Astrocyte (in vitro differentiated cells and primary cell): ENCODE results near the gene CA10. TPM values are rescaled to one million over a fixed set of nuclear protein-coding genes. Genes with fewer than 3 reads are reported as not detected.

Experiments used
- DNase-seq: peaks from one replicate; pipeline ENCODE4 v3.0.0-alpha.2; 2010; ENCODE audit warnings: low read depth
- FAIRE-seq: peaks from 2 replicates; lab custom pipeline; 2011; peaks lifted over from hg19 to GRCh38; lab: Jason Lieb, UNC
- H2AFZ ChIP-seq: 2 replicates; pipeline ENCODE4 v1.6.0; 2012; ENCODE audit warnings: low read depth, low read length, inconsistent platforms
- H3K27ac ChIP-seq: 2 replicates; pipeline ENCODE4 v1.5.1; 2011; ENCODE audit warnings: low read depth, low read length, inconsistent platforms
- H3K27me3 ChIP-seq: 2 replicates; pipeline ENCODE4 v1.6.0; 2011; ENCODE audit warnings: low read length, inconsistent platforms; ENCODE audit not compliant: insufficient read depth
- H3K36me3 ChIP-seq: 2 replicates; pipeline ENCODE4 v1.5.1; 2011; ENCODE audit warnings: low read length, inconsistent platforms; ENCODE audit not compliant: insufficient read depth
- H3K4me1 ChIP-seq: 2 replicates; pipeline ENCODE4 v1.5.1; 2011; ENCODE audit warnings: low read length, inconsistent platforms; ENCODE audit not compliant: insufficient read depth
- H3K4me2 ChIP-seq: 2 replicates; pipeline ENCODE4 v1.6.0; 2012; ENCODE audit warnings: low read length, inconsistent platforms
- H3K4me3 ChIP-seq: 2 replicates; pipeline ENCODE4 v1.5.1; 2011; ENCODE audit warnings: low read depth, mild to moderate bottlenecking, low read length, inconsistent platforms; ENCODE audit not compliant: insufficient read depth
- H3K79me2 ChIP-seq: 2 replicates; pipeline ENCODE4 v1.6.0; 2012; ENCODE audit warnings: mild to moderate bottlenecking, low read length, inconsistent platforms; ENCODE audit not compliant: insufficient read depth
- H3K9ac ChIP-seq: 2 replicates; pipeline ENCODE4 v1.6.0; 2012; ENCODE audit warnings: mild to moderate bottlenecking, low read length, inconsistent platforms
- H3K9me3 ChIP-seq: 2 replicates; pipeline ENCODE4 v1.5.1; 2012; ENCODE audit warnings: low read depth, mild to moderate bottlenecking, low read length, inconsistent platforms; ENCODE audit not compliant: insufficient read depth
- H4K20me1 ChIP-seq: 2 replicates; pipeline ENCODE4 v1.6.0; 2012; ENCODE audit warnings: low read length, inconsistent platforms; ENCODE audit not compliant: insufficient read depth
- H3K27ac Mint-ChIP-seq: one replicate; pipeline ENCODE4 v1.8.0; 2021; ENCODE audit warnings: mild to moderate bottlenecking, mixed read lengths; ENCODE audit not compliant: unreplicated experiment
- H3K27me3 Mint-ChIP-seq: one replicate; pipeline ENCODE4 v1.8.0; 2021; ENCODE audit warnings: low read depth, mixed read lengths; ENCODE audit not compliant: unreplicated experiment
- H3K36me3 Mint-ChIP-seq: one replicate; pipeline ENCODE4 v1.8.0; 2021; ENCODE audit warnings: low read depth, mixed read lengths; ENCODE audit not compliant: unreplicated experiment
- H3K4me1 Mint-ChIP-seq: one replicate; pipeline ENCODE4 v1.8.0; 2021; ENCODE audit warnings: low read depth, mixed read lengths; ENCODE audit not compliant: unreplicated experiment
- H3K4me3 Mint-ChIP-seq: one replicate; pipeline ENCODE4 v1.8.0; 2021; ENCODE audit warnings: mild to moderate bottlenecking, moderate library complexity, mixed read lengths; ENCODE audit not compliant: unreplicated experiment
- H3K9me3 Mint-ChIP-seq: one replicate; pipeline ENCODE4 v1.8.0; 2021; ENCODE audit warnings: mild to moderate bottlenecking, mixed read lengths; ENCODE audit not compliant: unreplicated experiment
- EZH2 ChIP-seq: IDR thresholded peaks from 2 replicates; pipeline ENCODE4 v1.6.1; 2012; ENCODE audit warnings: mild to moderate bottlenecking, low read length, inconsistent platforms; ENCODE audit not compliant: insufficient read depth
- total RNA-seq: library from RNA; stranded (reverse); gene quantifications from 2 replicates; pipeline ENCODE4 v1.2.1, GENCODE V29; 2021
- TF ChIP-seq, protein P1 (sequence below): IDR thresholded peaks from 2 replicates; pipeline ENCODE4 v1.5.1; 2011; ENCODE audit warnings: low read depth, mild to moderate bottlenecking, inconsistent platforms, low read length, moderate library complexity; ENCODE audit not compliant: insufficient read depth

The CA10 gene
- total RNA-seq, 1 donor from 2014 or later, result 0.43 TPM

DNA sequence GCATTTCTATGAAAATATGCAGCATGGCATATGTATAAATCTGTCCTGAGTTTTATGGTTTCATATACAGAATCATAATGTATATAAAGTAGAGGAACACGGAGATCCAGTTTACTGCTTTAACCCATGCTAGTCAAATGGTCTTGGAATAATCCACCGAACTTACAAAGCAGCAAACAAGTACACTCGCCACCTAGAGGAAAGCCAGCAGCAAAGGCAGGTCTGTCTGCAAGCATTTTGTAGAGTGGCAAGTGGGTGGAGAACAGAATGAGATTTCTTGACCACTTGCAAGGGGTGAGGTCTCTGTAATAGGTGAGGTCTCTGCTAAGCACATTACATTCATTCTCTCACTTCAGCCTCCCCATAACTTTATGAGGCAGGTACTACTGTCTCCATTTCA is 308.3 kb downstream of the CA10 start:
- no peaks in the 10 kb centered on the region for H3K36me3 ChIP-seq
- H3K79me2 ChIP-seq, result no peaks in the 10 kb centered on the region
- FAIRE-seq (no peak), DNase-seq (no peak)
- no peak overlapping the region for H2AFZ ChIP-seq
- Mint-ChIP-seq H3K4me3 (no peak overlapping the region), H3K36me3 (no peaks in the 10 kb centered on the region), H3K27me3 (no peaks in the 10 kb centered on the region), H3K9me3 (no peaks in the 10 kb centered on the region), H3K4me1 (peaks cover 4% of the 10 kb centered on the region), H3K27ac (no peak overlapping the region)
- H3K9me3 ChIP-seq, result peaks cover 5% of the 10 kb centered on the region
- H3K4me1 ChIP-seq, result no peaks in the 10 kb centered on the region
- no peak for TF ChIP-seq EZH2
- TF ChIP-seq, protein P1, sequence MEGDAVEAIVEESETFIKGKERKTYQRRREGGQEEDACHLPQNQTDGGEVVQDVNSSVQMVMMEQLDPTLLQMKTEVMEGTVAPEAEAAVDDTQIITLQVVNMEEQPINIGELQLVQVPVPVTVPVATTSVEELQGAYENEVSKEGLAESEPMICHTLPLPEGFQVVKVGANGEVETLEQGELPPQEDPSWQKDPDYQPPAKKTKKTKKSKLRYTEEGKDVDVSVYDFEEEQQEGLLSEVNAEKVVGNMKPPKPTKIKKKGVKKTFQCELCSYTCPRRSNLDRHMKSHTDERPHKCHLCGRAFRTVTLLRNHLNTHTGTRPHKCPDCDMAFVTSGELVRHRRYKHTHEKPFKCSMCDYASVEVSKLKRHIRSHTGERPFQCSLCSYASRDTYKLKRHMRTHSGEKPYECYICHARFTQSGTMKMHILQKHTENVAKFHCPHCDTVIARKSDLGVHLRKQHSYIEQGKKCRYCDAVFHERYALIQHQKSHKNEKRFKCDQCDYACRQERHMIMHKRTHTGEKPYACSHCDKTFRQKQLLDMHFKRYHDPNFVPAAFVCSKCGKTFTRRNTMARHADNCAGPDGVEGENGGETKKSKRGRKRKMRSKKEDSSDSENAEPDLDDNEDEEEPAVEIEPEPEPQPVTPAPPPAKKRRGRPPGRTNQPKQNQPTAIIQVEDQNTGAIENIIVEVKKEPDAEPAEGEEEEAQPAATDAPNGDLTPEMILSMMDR, result no peak
- H3K27ac ChIP-seq, result no peak overlapping the region
- no peak overlapping the region for H3K9ac ChIP-seq
- H3K4me3 ChIP-seq, result no peak overlapping the region
- H3K27me3 ChIP-seq, result no peaks in the 10 kb centered on the region
- no peaks in the 10 kb centered on the region for H4K20me1 ChIP-seq
- no peak overlapping the region for H3K4me2 ChIP-seq

DNA sequence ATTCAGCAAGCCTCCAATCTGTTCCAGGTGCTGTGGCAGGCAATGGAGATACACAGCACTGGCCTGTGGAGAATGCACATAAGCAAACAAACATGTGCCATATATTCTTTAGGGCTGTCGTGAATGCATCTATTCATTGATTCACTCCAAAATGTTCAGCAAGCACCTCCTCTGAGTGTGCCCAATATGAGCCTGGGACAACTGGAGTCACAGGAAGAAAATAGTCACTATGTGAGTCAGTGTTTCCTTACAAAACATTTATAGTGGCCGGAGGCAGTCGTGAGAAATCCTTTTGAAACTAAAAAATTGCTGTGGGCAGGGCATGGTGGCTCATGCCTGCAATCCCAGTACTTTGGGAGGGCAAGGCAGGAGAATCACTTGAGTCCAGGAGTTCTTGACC is 310.1 kb downstream of the CA10 start:
- H3K9me3 Mint-ChIP-seq, result no peaks in the 10 kb centered on the region
- H3K27me3 ChIP-seq, result no peaks in the 10 kb centered on the region
- DNase-seq, result no peak
- H3K4me3 Mint-ChIP-seq, result no peak overlapping the region
- H3K9me3 ChIP-seq, result no peaks in the 10 kb centered on the region
- no peak overlapping the region for H3K4me2 ChIP-seq
- H3K4me3 ChIP-seq, result no peak overlapping the region
- H3K27ac ChIP-seq, result no peak overlapping the region
- no peaks in the 10 kb centered on the region for H3K36me3 Mint-ChIP-seq
- H3K4me1 Mint-ChIP-seq, result peaks cover 4% of the 10 kb centered on the region
- no peak for FAIRE-seq
- H3K27ac Mint-ChIP-seq, result no peak overlapping the region
- no peaks in the 10 kb centered on the region for H3K4me1 ChIP-seq
- H3K79me2 ChIP-seq, result no peaks in the 10 kb centered on the region
- TF ChIP-seq, protein P1, result no peak
- no peak for TF ChIP-seq EZH2
- H4K20me1 ChIP-seq, result no peaks in the 10 kb centered on the region
- peaks cover 2% of the 10 kb centered on the region for H3K27me3 Mint-ChIP-seq
- no peaks in the 10 kb centered on the region for H3K36me3 ChIP-seq
- no peak overlapping the region for H2AFZ ChIP-seq
- H3K9ac ChIP-seq, result no peak overlapping the region

DNA sequence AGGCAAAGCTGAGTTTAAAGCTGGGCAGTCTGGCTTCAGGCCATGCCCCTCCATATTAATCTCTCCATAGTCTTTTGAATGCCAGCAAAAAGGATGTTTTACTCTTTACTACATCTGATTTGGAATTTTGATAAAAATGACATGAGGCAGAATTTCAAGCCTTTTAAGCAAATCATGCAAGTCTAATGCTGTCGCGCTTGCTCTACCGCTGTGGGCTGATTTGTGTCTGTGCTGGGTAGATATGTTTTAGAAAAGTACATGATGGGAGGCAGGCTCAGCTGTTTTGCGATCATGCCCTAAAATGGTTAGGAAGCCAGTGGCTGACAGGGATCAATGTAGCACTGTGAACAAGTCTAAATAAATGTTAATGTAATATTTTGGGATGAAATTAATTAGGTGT is 311.9 kb downstream of the CA10 start:
- TF ChIP-seq, protein P1, result no peak
- TF ChIP-seq EZH2, result no peak
- Histone ChIP-seq H3K27me3 (no peaks in the 10 kb centered on the region), H3K79me2 (no peaks in the 10 kb centered on the region), H3K4me2 (no peak overlapping the region), H3K36me3 (no peaks in the 10 kb centered on the region), H3K4me3 (no peak overlapping the region), H3K9ac (no peak overlapping the region), H3K27ac (no peak overlapping the region), H3K9me3 (no peaks in the 10 kb centered on the region), H3K4me1 (no peaks in the 10 kb centered on the region), H4K20me1 (no peaks in the 10 kb centered on the region), H2AFZ (no peak overlapping the region)
- no peak for DNase-seq
- peaks cover 4% of the 10 kb centered on the region for H3K4me1 Mint-ChIP-seq
- H3K9me3 Mint-ChIP-seq, result no peaks in the 10 kb centered on the region
- no peak overlapping the region for H3K4me3 Mint-ChIP-seq
- H3K36me3 Mint-ChIP-seq, result no peaks in the 10 kb centered on the region
- H3K27me3 Mint-ChIP-seq, result peaks cover 2% of the 10 kb centered on the region
- FAIRE-seq, result no peak
- no peak overlapping the region for H3K27ac Mint-ChIP-seq
